GM19351 (cell line): ENCODE measurements around the gene BTBD3.

Experiments used
- ATAC-seq: cut with Tn5 transposase; IDR thresholded peaks from one replicate; pipeline ENCODE4 v1.9.1; 2021; ENCODE audit warnings: mild to moderate bottlenecking, moderate library complexity; ENCODE audit not compliant: unreplicated experiment

Gene BTBD3

DNA sequence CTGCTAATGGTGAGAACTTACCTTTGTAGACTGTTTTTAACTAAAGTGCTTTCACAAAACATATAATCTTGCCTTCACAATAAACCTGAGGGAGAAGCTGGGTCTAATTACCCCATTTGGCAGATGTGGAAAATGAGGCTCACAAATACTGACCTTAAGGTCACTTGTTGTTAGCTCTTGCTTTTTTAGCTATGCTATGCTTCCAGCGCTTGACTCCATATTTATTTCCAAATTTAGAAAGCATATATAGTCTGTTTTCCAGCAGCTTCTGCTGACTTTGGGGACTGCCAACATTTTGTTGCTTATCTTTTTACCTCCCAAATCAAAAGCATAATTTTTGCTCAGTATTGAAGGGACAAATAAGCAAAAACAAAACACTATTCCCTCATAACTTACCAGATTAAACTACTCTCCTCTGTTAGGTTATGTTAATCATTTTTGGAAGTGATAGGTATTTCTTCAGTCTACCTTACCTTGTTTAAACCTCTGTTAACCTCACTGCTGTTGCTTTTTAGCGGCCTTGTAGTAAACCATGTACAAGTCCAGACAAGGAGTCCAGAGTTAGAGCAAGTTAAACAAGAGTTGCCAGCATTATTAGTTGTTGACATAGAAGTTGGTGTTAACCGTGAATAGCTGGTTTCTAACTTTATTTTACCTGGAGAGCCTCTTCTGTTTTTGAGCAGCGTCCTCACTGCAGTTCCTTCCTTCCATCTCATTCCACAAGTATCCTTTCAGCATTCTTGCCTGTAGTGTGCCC, 4.9 kb upstream of the BTBD3 start:
- no peak for ATAC-seq

DNA sequence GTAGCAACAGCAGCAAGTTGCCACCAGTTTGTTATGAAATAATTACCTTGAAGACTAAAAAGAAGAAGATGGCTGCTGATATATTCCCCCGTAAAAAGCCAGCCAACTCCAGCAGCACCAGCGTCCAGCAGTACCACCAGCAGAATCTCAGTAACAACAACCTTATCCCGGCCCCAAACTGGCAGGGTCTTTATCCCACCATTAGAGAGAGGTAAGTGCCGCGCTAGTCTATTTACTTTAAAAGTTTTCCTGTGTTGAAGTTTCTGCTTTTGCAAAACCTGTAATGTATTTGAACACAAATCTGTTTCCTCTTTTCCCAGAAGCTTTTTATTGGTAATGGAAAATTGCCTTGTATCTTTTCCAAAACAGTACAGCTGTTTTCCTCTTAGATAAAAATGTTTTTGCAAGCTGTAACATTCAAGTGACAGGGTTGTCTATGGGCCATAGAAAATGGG, 725 bp downstream of the BTBD3 start:
- ATAC-seq: no peak

GRCh38 chr20:11918981-11919380, 1.3 kb downstream of the BTBD3 start:
- ATAC-seq: no peak

DNA sequence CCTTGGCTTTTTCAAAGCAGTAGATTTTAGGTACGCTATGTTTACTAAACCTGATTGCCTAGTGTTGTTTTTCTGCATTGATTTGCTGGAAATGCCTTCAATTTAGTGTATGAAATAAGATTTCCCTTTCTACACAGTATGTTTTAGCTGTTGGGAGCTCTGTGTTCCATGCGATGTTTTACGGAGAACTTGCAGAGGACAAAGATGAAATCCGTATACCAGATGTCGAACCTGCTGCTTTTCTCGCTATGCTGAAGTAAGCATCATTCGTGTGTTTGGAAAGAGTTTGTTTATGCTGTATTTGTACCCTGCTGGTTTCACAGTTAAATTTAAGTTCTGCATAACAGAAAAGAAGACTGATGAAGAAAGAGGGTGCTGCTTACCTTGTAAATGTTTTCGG, 1.9 kb downstream of the BTBD3 start:
- ATAC-seq: no peak

DNA sequence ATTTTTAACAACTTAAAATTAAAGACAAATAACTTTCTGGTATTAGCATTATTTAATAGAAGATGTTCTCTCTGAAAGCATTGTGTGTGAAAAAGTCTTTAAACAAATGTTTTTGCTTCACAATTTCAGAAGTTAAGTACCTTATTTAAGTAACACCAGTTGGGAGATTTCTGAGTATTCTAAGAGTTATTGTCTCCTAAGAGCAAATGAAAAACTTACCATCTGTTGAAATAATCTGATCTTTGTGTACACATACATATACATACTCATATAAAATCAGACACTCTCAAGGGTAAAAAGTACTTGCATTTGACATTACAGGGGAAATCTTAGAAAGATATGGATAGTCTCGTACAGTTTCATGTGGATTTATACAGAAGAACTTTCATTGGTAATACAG, 2.4 kb downstream of the BTBD3 start:
- no peak for ATAC-seq

DNA sequence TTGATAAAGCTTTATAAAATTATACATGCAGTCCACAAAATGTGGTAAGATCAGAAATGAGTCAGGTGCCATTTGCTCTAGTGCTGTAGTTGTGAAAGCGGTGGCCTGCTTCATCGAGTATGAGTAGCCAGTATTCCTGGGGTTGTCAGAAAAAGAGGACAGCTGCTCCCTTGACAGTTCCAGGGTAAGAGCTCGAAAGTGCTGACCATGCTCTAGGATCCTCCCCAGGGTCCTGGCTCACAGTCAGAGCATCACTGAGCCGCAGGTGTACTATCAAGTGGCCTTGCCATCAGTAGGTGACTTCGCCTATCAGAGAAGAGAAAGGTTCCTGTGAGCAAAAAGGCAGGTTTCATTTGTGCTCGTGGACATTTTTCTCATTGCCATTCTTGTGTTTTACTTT, 3.6 kb downstream of the BTBD3 start:
- no peak for ATAC-seq

GRCh38 chr20:11922561-11922960, 4.9 kb downstream of the BTBD3 start:
- ATAC-seq: no peak

DNA sequence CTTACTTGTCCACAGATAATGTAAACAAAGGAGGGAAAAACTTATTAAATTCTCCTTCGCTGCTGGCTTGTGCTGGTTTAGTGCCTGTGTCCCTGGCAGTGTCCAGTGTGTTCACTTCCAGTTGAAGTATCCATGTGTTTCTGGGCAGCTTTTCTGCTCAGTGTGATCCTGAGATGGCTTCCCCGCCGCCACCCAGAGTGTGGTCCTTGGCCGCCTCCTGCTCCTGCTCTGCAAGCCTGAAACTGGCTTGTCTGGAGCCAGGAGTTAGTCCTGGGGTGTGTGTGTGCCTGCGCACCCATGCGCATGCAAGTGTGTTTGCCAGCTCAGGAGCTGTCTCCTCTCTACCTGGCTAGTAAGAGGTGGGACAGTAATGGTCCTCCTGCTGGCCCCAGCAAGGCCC, 7.2 kb downstream of the BTBD3 start:
- ATAC-seq: no peak

DNA sequence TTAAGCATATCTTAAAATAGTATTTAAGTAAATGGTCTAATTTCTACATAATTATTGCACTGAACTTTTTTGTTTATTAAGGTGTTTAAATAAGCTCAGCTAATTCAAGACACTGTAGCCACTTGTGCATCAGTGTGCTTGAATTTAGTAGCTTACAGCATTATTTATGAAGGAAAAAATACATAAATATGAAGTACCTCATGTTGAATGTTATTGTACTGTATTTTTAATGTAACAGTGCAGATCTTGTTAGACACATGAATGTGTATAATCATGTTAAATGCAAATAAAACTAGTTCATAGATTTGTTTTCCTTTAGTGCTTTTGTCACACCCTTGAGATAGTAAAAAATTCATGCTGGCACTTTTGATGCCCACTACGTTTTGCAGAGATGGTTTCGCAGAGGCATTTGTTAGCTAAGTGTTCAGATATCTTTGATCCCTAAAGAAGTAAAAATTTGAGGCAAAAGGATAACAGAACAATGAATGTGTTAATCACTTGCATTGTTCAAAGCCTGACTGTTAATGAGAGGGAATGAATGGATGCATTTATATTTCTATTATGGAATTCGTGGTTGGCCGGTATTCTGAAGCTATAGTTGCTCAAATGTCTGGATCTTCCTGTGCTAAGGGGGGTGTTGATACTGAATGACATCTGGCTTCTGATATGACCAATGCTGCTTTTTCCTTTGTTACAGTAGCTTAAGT, 8.8 kb downstream of the BTBD3 start:
- ATAC-seq: no peak

- no peak for ATAC-seq
Observed at GRCh38 chr20:11929947-11930346, 12.3 kb downstream of the BTBD3 start.

GRCh38 chr20:11935212-11936154, 17.8 kb downstream of the BTBD3 start:
- no peak for ATAC-seq

DNA sequence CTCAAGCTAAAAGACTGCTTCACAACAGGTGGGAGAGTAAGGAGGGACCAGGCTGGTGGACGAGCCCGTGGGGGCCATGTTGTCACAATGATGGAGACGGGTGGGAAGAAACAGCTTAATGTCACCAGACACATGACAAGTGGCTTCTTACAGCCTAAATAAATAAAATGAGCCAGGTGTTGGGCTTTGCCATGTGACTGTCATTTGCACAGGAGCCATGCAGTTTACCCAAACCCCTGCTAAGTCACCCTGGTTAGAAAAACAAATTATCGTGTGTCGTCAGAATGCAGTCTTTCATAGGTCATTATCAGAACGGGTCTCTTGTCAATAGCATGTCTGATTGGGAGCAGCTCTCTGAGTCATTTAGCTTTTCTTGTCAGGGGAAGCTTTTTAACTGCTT, 18.5 kb downstream of the BTBD3 start:
- ATAC-seq: no peak

- no peak for ATAC-seq
Observed at GRCh38 chr20:11937230-11937629, 19.5 kb downstream of the BTBD3 start.

DNA sequence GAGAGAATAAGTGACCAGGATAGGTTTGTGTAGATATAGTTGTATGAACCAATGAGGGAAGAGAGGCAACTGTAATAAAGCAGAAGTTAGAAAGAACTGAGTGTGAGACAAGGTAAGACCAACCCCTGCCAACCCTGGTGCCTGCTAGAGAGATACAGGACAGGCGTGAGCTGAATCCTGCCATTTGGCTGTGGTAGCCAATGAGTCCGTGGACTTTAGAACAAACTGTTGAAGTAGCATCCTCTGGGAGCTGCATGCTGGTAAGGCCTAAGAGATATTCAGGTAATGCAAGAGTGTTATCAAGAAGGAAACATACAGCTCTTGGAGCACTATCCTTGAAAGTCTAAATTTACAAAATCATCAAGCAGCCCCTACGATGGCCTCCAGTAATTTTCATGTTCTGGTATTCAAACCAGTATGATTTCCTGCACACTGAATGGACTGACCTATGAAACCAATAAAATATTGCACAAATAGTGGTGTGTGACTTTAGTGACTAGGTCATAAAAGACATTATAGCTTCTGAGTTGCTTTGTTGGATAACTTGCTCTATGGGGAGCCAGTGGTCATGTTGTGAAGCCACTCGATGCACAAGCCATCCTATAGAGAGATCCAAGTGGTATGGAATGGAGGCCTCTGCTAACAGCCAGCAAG, 24.0 kb downstream of the BTBD3 start:
- ATAC-seq: no peak

DNA sequence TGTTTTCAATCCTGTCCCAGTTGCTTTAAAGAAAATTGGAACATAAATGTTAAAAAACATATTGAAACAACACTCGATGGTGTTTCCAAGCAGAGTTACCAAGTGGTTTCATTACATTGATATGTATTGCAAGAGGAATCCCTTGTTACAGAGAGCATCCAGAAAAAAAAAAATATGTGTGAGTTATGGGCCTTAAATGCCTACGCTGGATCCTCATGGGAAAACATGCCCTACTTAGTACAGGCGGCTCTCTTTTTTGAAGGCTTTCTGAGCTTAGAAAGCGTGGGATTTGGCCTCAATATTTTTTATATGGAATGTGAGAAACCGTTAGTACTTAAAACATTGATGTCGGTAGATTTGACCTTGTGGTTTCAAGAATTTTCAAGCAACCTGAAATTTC, 26.1 kb downstream of the BTBD3 start:
- no peak for ATAC-seq

DNA sequence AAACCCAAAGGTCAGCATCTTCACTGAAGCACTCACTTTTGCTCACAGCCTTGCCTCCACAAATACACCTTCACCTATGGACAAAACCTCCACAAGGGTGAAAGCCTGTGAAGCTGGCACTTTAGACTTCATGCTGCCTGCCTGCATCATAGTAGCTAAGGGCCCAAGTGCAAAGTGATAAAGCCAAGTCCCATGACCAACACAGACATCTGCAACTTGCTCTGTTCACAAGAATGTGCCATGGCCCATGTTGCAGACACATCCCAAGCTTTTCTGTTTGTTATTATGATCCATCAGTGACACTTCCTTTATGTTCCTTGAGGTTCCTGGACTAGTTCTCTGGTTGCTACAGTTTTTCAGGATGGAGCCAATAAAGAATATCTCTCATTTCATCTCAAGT, 31.1 kb downstream of the BTBD3 start:
- ATAC-seq: no peak

- ATAC-seq: no peak
Observed at GRCh38 chr20:11949711-11950110, 32.0 kb downstream of the BTBD3 start.

DNA sequence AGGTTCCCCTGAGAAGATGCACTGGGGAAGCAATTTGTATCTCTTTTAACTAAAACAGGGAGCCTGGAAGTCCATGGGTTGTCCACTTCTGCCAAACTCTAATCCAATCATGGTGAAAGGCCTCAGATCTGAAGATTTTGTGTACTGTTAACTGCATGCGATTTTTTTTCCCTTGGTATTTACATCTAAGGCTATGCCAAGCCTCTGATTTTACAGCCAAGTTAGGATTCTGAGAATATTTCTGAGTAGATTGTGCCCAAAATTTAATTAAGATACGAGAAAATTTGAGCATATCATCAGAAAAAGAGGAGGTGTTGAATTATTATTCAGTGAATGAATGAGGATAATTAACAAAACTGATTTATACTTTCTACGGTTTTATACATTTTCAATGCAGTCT, 34.0 kb downstream of the BTBD3 start:
- no peak for ATAC-seq

DNA sequence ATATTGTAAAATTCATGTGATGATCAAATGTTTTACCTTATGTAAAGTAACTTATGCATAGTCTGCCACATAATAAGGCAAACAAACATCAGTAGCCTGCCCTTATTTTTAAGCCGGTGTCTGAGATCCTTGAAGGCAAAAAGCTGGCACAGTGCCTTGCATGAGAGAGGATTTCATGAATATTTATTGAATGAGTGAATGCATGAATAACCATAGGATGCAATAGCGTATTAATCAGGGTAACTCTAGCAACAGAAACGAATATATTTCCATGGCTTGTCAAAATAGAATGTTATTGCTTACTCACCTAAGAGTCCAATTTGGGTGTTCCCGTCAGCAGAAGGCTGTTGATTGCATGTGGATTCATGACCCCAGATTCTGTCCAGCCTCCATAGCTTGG, 34.9 kb downstream of the BTBD3 start:
- no peak for ATAC-seq

DNA sequence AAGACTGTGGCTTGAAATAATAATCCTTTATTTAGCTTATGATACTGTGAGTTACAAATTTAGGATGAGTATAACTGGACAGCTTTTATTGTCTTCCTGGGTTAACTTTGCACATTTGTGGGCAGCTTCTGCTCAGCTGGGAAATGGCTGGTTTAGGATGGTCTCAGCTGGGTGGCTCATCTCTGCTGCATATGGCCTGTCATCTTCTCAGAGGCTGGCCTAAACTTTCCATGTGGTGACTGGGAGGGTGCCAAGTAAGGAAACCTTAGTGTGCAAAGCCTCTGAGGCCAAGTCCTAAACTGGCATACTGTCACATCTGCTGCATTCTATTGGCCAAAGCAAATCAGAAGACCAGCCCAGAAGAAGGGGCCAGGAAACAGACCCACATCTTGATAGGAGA, 40.2 kb downstream of the BTBD3 start:
- ATAC-seq: no peak

DNA sequence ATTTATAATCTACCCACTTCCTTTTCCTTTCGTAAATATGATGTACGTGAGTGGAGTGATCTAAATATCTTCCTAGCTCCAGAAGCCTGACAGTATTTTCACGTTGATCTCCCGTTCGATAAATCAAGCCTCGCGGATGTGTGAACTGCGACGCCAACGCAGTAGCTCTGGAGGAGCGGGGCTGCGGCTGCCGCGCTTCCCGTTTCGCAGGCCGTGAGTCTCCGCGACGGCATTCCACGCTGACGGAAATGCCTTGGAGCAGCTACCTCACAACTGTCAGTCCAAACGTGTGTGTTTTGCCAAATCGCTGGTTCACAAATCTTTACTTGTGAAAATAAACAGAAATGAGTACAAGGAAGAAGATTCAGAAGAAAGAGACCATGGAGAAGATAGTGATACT, 41.2 kb downstream of the BTBD3 start:
- ATAC-seq: no peak
